Measurements from ENCODE around the gene ARHGAP44. TPM values are rescaled to one million over a fixed set of nuclear protein-coding genes. Genes with fewer than 3 reads are reported as not detected.

Gene ARHGAP44, protein sequence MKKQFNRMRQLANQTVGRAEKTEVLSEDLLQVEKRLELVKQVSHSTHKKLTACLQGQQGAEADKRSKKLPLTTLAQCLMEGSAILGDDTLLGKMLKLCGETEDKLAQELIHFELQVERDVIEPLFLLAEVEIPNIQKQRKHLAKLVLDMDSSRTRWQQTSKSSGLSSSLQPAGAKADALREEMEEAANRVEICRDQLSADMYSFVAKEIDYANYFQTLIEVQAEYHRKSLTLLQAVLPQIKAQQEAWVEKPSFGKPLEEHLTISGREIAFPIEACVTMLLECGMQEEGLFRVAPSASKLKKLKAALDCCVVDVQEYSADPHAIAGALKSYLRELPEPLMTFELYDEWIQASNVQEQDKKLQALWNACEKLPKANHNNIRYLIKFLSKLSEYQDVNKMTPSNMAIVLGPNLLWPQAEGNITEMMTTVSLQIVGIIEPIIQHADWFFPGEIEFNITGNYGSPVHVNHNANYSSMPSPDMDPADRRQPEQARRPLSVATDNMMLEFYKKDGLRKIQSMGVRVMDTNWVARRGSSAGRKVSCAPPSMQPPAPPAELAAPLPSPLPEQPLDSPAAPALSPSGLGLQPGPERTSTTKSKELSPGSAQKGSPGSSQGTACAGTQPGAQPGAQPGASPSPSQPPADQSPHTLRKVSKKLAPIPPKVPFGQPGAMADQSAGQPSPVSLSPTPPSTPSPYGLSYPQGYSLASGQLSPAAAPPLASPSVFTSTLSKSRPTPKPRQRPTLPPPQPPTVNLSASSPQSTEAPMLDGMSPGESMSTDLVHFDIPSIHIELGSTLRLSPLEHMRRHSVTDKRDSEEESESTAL
- total RNA-seq: 1 to 10 TPM; 3.5 to 7.8 (median 5.8) TPM

DNA sequence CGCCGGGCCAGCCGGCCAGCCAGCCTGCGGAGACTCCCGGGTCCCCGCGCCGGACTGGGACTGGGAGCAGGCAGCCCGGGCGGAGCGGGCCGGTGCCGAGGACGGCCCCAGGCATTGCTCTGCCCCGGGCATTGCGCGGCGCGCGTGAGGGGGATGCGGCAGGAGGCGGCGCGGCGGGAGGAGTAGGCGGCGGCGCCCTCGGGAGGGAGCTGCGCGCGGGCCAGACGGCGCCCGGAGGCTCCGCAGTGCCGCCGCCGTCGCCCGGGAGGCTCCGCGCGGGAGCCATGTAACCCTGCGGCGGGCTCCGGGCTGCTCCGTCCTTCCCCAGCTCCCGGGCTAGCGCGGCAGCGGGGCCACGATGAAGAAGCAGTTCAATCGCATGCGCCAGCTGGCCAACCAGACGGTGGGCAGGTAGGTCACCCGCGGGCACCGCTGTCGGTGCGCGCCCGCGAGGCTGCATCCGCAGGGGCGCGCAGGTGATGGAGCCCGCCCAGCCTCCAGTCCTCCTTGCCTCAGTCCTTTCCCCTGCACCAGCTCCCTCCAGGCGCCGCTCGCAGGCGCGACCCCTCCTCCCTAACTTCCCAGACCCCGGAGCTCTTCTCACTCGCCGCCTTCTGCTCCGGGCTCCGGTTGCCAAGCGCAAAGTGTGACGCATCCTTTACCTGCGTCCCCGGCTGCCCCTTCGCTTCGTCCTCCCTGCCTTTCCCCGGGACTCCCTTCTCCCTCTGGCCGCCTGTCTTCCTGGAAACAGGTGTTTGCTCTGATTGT is at the start of gene ARHGAP44:
Gene ARHGAP44 (plus strand): TSS at position 18 of the 768 bp plus-strand sequence. CDS start 341 bp downstream, at position 359.
- Histone ChIP-seq H3K9me3 (no peaks in the 10 kb centered on the region), H3K27ac (replicated peaks in 1 of 4) (peak within 1 kb of the TSS; percentile 75 to 83 (median 76)), H3K4me1 (peaks cover 7 to 24% (median 17%) of the 10 kb centered on the region in 4 donors), H3K27me3 (no peaks in the 10 kb centered on the region), H3K36me3 (no peaks in the 10 kb centered on the region), H3K4me3 (peak within 1 kb of the TSS; percentile 78 to 90 (median 87))
- WGBS: 0% methylated on average over 26 of the region's 86 CpGs
- no peak for DNase-seq (ENCODE audit: extremely low spot score)
- TF ChIP-seq POLR2AphosphoS5 (IDR thresholded peaks at IDR 0.05): peak in 1 of 2 donors; percentile 57
- no peak for TF ChIP-seq POLR2A (IDR thresholded peaks at IDR 0.05; ENCODE audit: low read depth)
- TF ChIP-seq EP300 (IDR thresholded peaks at IDR 0.05): no peak
- TF ChIP-seq, protein P1, sequence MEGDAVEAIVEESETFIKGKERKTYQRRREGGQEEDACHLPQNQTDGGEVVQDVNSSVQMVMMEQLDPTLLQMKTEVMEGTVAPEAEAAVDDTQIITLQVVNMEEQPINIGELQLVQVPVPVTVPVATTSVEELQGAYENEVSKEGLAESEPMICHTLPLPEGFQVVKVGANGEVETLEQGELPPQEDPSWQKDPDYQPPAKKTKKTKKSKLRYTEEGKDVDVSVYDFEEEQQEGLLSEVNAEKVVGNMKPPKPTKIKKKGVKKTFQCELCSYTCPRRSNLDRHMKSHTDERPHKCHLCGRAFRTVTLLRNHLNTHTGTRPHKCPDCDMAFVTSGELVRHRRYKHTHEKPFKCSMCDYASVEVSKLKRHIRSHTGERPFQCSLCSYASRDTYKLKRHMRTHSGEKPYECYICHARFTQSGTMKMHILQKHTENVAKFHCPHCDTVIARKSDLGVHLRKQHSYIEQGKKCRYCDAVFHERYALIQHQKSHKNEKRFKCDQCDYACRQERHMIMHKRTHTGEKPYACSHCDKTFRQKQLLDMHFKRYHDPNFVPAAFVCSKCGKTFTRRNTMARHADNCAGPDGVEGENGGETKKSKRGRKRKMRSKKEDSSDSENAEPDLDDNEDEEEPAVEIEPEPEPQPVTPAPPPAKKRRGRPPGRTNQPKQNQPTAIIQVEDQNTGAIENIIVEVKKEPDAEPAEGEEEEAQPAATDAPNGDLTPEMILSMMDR (IDR thresholded peaks at IDR 0.05): peak in 1 of 3 experiments; percentile 11
- intact Hi-C loops (cut with DNase I): no loop called here

DNA sequence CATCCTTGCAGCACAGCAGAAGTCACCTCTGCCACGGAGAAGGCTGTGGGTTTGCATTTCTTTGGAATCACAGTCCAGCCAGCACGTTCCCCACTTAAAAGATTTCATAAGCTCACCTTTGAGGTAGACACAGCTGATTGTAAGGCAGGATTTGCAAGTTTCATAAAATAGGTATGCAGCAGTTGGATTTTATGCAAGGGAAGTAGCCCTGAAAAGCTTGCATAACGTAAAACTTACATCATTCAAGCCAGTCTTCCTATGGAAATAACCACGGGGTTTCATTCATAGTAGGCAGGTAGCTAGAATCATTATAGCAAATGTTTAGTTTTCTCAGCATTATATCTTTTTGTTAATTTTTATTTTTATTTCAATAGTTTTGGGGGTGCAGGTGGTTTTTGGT is 49.8 kb upstream of the ARHGAP44 start:
- no peak for DNase-seq (ENCODE audit: extremely low spot score)
- no peaks in the 10 kb centered on the region for H3K27me3 ChIP-seq
- peaks cover 23 to 59% (median 45%) of the 10 kb centered on the region in 4 donors for H3K4me1 ChIP-seq
- TF ChIP-seq POLR2A (IDR thresholded peaks at IDR 0.05; ENCODE audit: low read depth) (no peak), EP300 (IDR thresholded peaks at IDR 0.05) (no peak), POLR2AphosphoS5 (IDR thresholded peaks at IDR 0.05) (no peak)
- TF ChIP-seq, protein P1 (IDR thresholded peaks at IDR 0.05): no peak
- intact Hi-C loops (cut with DNase I): no loop called here
- H3K36me3 ChIP-seq: peaks cover 0 to 36% (median 20%) of the 10 kb centered on the region in 4 donors
- WGBS: 60% methylated on average over 4 of the region's 4 CpGs
- H3K9me3 ChIP-seq: no peaks in the 10 kb centered on the region
- H3K27ac ChIP-seq (replicated peaks in 1 of 4): peak overlapping the region; percentile 2 to 30 (median 19)
- H3K4me3 ChIP-seq: no peak overlapping the region

DNA sequence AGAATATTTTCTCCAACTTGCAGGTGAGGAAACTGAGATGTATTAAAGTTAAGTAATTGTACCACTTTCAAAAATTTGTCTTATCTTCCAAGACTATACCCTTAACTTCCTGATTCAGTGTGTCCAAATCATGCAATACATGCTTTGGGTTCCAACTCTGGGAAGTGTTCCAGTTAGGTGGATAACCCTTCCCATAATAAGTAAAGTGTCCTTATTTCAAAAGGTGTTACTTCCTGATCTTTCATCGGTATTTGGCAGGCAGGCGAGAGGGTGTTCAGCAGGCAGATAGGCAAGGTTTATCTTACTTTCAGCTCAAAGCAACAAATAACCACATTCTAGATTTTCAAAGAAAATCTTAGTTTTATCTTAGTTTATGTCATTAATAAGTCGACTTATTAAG is 46.3 kb upstream of the ARHGAP44 start:
- no peak for DNase-seq (ENCODE audit: extremely low spot score)
- Histone ChIP-seq H3K9me3 (no peaks in the 10 kb centered on the region), H3K27ac (replicated peaks in 1 of 4) (peak overlapping the region in 2 of 4 donors; percentile 69 to 72), H3K4me1 (peaks cover 14 to 36% (median 26%) of the 10 kb centered on the region in 4 donors), H3K27me3 (no peaks in the 10 kb centered on the region), H3K4me3 (no peak overlapping the region), H3K36me3 (peaks cover 0 to 48% (median 15%) of the 10 kb centered on the region in 4 donors)
- intact Hi-C loops (cut with DNase I): loop anchor here (5.0 to 10.0 kb wide), 4 partner anchors 76 to 568 kb away; partner anchors contain the start of gene MYOCD
- 56% methylated on average over 3 of the region's 3 CpGs for WGBS
- TF ChIP-seq POLR2AphosphoS5 (IDR thresholded peaks at IDR 0.05) (no peak), EP300 (IDR thresholded peaks at IDR 0.05) (no peak), POLR2A (IDR thresholded peaks at IDR 0.05; ENCODE audit: low read depth) (no peak)
- TF ChIP-seq, protein P1 (IDR thresholded peaks at IDR 0.05): no peak

DNA sequence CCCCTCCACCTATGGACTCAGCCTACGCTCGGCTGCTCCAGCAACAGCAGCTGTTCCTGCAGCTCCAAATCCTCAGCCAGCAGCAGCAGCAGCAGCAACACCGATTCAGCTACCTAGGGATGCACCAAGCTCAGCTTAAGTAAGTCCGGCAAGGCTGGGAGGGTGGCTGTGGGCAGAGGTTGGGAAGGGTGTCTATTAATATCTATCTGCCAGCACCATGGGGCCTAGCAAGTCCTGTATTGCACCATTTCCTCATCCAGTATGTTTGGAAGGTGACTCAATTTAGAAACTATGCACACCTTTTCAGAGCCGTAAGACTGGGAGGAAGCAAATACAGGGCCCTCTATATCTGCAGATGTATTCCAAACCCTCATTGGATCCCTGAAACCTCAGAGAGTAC is 45.0 kb upstream of the ARHGAP44 start:
- H3K27me3 ChIP-seq: no peaks in the 10 kb centered on the region
- H3K36me3 ChIP-seq: peaks cover 0 to 43% (median 14%) of the 10 kb centered on the region in 4 donors
- 56% methylated on average over 1 of the region's 5 CpGs for WGBS
- TF ChIP-seq, protein P1 (IDR thresholded peaks at IDR 0.05): no peak
- TF ChIP-seq POLR2AphosphoS5 (IDR thresholded peaks at IDR 0.05) (peak in 1 of 2 donors; percentile 10), POLR2A (IDR thresholded peaks at IDR 0.05; ENCODE audit: low read depth) (no peak)
- peak overlapping the region; percentile 10 to 48 (median 39) for H3K27ac ChIP-seq (replicated peaks in 1 of 4)
- no peak overlapping the region for H3K4me3 ChIP-seq
- intact Hi-C loops (cut with DNase I): loop anchor here (5.0 to 10.0 kb wide), 4 partner anchors 77 to 569 kb away; partner anchors contain the start of gene MYOCD
- no peak for DNase-seq (ENCODE audit: extremely low spot score)
- peaks cover 14 to 35% (median 25%) of the 10 kb centered on the region in 4 donors for H3K4me1 ChIP-seq
- no peaks in the 10 kb centered on the region for H3K9me3 ChIP-seq

Data from esophagus muscularis mucosa (tissue), 4 donors.